Caco-2 (cell line): ENCODE measurements around the gene NUP62. TPM values are rescaled to one million over a fixed set of nuclear protein-coding genes. Genes with fewer than 3 reads are reported as not detected.

Experiments
- BruUV-seq: library from RNA; stranded (reverse); fragments of 400-500 nt; replicated peaks from 2 replicates; lab custom pipeline; 2021; lab: Mats Ljungman, UMichigan
- CTCF ChIA-PET: fragments of 300-600 bp; sonication (Branson Sonifier 250); formaldehyde crosslinking; loops from one replicate; lab custom pipeline; 2022; ENCODE audit warnings: antibody characterized with exemption; lab: Charles Lee
- POLR2A ChIA-PET: fragments of 300-600 bp; sonication (Branson Sonifier 250); formaldehyde crosslinking; loops from one replicate; lab custom pipeline; 2022; ENCODE audit warnings: antibody characterized with exemption; lab: Charles Lee
- DNase-seq, 2 experiments: peaks; one replicate each; pipeline versions ENCODE4 v3.0.0 to v3.0.0-alpha.2; 2020 to 2022
- H3K27me3 ChIP-seq: replicated peaks from 2 replicates; pipeline ENCODE4 v1.6.0; 2011; ENCODE audit warnings: low read length; ENCODE audit not compliant: control insufficient read depth, insufficient read depth
- H3K36me3 ChIP-seq: 2 replicates; pipeline ENCODE4 v1.5.1; 2011; ENCODE audit warnings: low read length; ENCODE audit not compliant: control insufficient read depth, insufficient read depth
- H3K4me1 ChIP-seq: fragments of 250-450 bp; sonication (Bioruptor Pico); 2 replicates; pipeline ENCODE4 v1.5.1; 2020; ENCODE audit warnings: mild to moderate bottlenecking
- H3K4me3 ChIP-seq: 2 replicates; pipeline ENCODE4 v1.5.1; 2011; ENCODE audit warnings: low read depth, mild to moderate bottlenecking, control low read depth, low read length
- H3K9me3 ChIP-seq: fragments of 250-450 bp; sonication (Bioruptor Pico); 2 replicates; pipeline ENCODE4 v1.5.1; 2020; ENCODE audit warnings: mild to moderate bottlenecking, moderate library complexity
- H3K27ac Mint-ChIP-seq: one replicate; pipeline ENCODE4 v1.8.0; 2022; ENCODE audit warnings: mixed read lengths; ENCODE audit not compliant: unreplicated experiment
- H3K27me3 Mint-ChIP-seq: one replicate; pipeline ENCODE4 v1.8.0; 2022; ENCODE audit warnings: mixed read lengths; ENCODE audit not compliant: insufficient read depth, unreplicated experiment
- H3K36me3 Mint-ChIP-seq: one replicate; pipeline ENCODE4 v1.8.0; 2022; ENCODE audit warnings: mild to moderate bottlenecking, mixed read lengths; ENCODE audit not compliant: insufficient read depth, unreplicated experiment
- H3K4me1 Mint-ChIP-seq: one replicate; pipeline ENCODE4 v1.8.0; 2022; ENCODE audit warnings: low read depth, mixed read lengths; ENCODE audit not compliant: unreplicated experiment
- H3K4me3 Mint-ChIP-seq: one replicate; pipeline ENCODE4 v1.8.0; 2022; ENCODE audit warnings: mild to moderate bottlenecking, moderate library complexity, mixed read lengths; ENCODE audit not compliant: unreplicated experiment
- H3K9me3 Mint-ChIP-seq: one replicate; pipeline ENCODE4 v1.8.0; 2022; ENCODE audit warnings: mixed read lengths; ENCODE audit not compliant: unreplicated experiment
- intact Hi-C: fragments of 100-400 bp; cut with micrococcal nuclease; formaldehyde crosslinking; loops from one replicate; pipeline ENCODE4 v1.10.0; 2022; ENCODE audit not compliant: unreplicated experiment
- total RNA-seq: library from RNA; stranded (reverse); gene quantifications from 2 replicates; pipeline ENCODE4 v1.2.3, GENCODE V29; 2022
- TF ChIP-seq, protein P1 (sequence below), 2 experiments: fragments of 200-600 bp in 1 of 2; IDR thresholded peaks; 1 replicate in 1 of 2; 2 replicates in 1 of 2; pipeline versions ENCODE4 v1.5.1 to v1.8.0; 2011 to 2022; ENCODE audit warnings: antibody characterized with exemption in 1 of 2, control low read depth in 1 of 2, inconsistent platforms in 1 of 2, low read depth in 1 of 2, low read length in 1 of 2, mild to moderate bottlenecking in 1 of 2, moderate library complexity in 1 of 2; ENCODE audit not compliant: insufficient read depth in 1 of 2, severe bottlenecking in 1 of 2, unreplicated experiment in 1 of 2

Gene NUP62
- total RNA-seq, 1 experiment from 2014 or later = 116 TPM

- no peak overlapping the region for H3K4me3 ChIP-seq
- H3K27me3 Mint-ChIP-seq = no peaks in the 10 kb centered on the region
- H3K27ac Mint-ChIP-seq = no peak overlapping the region
- 0 out of 2 replicates have a peak, but pooled peaks cover 4% of the 10 kb centered on the region for H3K4me1 ChIP-seq
- no peak for DNase-seq
- CTCF ChIA-PET = no interaction called here
- POLR2A ChIA-PET = no interaction called here
- intact Hi-C loops = no loop called here
- no peak overlapping the region for H3K4me3 Mint-ChIP-seq
- H3K27me3 ChIP-seq = no peaks in the 10 kb centered on the region
- H3K36me3 ChIP-seq = no peaks in the 10 kb centered on the region
- H3K9me3 ChIP-seq = no peaks in the 10 kb centered on the region
- TF ChIP-seq, protein P1, sequence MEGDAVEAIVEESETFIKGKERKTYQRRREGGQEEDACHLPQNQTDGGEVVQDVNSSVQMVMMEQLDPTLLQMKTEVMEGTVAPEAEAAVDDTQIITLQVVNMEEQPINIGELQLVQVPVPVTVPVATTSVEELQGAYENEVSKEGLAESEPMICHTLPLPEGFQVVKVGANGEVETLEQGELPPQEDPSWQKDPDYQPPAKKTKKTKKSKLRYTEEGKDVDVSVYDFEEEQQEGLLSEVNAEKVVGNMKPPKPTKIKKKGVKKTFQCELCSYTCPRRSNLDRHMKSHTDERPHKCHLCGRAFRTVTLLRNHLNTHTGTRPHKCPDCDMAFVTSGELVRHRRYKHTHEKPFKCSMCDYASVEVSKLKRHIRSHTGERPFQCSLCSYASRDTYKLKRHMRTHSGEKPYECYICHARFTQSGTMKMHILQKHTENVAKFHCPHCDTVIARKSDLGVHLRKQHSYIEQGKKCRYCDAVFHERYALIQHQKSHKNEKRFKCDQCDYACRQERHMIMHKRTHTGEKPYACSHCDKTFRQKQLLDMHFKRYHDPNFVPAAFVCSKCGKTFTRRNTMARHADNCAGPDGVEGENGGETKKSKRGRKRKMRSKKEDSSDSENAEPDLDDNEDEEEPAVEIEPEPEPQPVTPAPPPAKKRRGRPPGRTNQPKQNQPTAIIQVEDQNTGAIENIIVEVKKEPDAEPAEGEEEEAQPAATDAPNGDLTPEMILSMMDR (IDR thresholded peaks at IDR 0.05; ENCODE audit: insufficient read depth in 1 of 2, low read depth in 1 of 2, low read length in 1 of 2, severe bottlenecking in 1 of 2, unreplicated experiment in 1 of 2) = no peak
- BruUV-seq = no TSS peak
- H3K4me1 Mint-ChIP-seq = no peaks in the 10 kb centered on the region
- no peaks in the 10 kb centered on the region for H3K9me3 Mint-ChIP-seq
- no peaks in the 10 kb centered on the region for H3K36me3 Mint-ChIP-seq
These were observed 25.0 kb upstream of the NUP62 start for GRCh38 chr19:49954092-49954829.

GRCh38 chr19:49953416-49953815, 24.1 kb upstream of the NUP62 start:
- no peaks in the 10 kb centered on the region for H3K9me3 ChIP-seq
- Mint-ChIP-seq H3K4me3 (no peak overlapping the region), H3K27ac (no peak overlapping the region), H3K36me3 (no peaks in the 10 kb centered on the region), H3K9me3 (no peaks in the 10 kb centered on the region), H3K4me1 (no peaks in the 10 kb centered on the region), H3K27me3 (no peaks in the 10 kb centered on the region)
- no TSS peak for BruUV-seq
- POLR2A ChIA-PET = interaction anchor here (0.5 kb wide), 1 partner anchor 329 kb away, joined by 5 read pairs; no protein-coding TSS in a partner anchor
- no peaks in the 10 kb centered on the region for H3K27me3 ChIP-seq
- no peak for DNase-seq
- H3K36me3 ChIP-seq = no peaks in the 10 kb centered on the region
- CTCF ChIA-PET = interaction anchor here (0.6 kb wide), 1 partner anchor 1308 kb away, joined by 4 read pairs; no protein-coding TSS in a partner anchor
- TF ChIP-seq, protein P1 (IDR thresholded peaks at IDR 0.05; ENCODE audit: insufficient read depth in 1 of 2, low read depth in 1 of 2, low read length in 1 of 2, severe bottlenecking in 1 of 2, unreplicated experiment in 1 of 2) = no peak
- 0 out of 2 replicates have a peak, but pooled peaks cover 4% of the 10 kb centered on the region for H3K4me1 ChIP-seq
- H3K4me3 ChIP-seq = no peak overlapping the region
- intact Hi-C loops = no loop called here

DNA sequence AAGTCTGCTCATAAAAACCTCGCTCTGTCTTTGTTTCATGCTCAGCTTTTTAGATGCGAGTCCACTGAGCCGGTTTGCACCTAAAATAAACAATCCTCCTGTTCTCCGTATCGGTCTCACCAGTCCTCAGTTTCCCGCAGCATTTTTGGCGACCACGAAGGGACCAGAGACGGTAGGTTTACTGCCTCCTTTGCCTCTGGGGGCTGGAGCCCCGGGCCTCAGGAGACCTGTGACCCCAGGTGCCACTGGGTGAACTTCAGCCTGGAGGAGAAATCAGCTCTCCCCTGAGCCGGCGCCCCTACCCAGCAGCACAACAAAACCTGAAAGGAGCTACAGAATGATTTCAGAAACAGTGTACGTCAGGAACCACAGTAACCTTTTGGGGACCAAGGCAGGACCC, 23.6 kb upstream of the NUP62 start:
- Histone ChIP-seq H3K36me3 (no peaks in the 10 kb centered on the region), H3K4me1 (0 out of 2 replicates have a peak, but pooled peaks cover 4% of the 10 kb centered on the region), H3K27me3 (no peaks in the 10 kb centered on the region), H3K4me3 (no peak overlapping the region), H3K9me3 (no peaks in the 10 kb centered on the region)
- Mint-ChIP-seq H3K9me3 (no peaks in the 10 kb centered on the region), H3K27me3 (no peaks in the 10 kb centered on the region), H3K4me3 (no peak overlapping the region), H3K27ac (no peak overlapping the region), H3K36me3 (no peaks in the 10 kb centered on the region), H3K4me1 (no peaks in the 10 kb centered on the region)
- intact Hi-C loops = no loop called here
- no peak for DNase-seq
- TF ChIP-seq, protein P1 (IDR thresholded peaks at IDR 0.05; ENCODE audit: insufficient read depth in 1 of 2, low read depth in 1 of 2, low read length in 1 of 2, severe bottlenecking in 1 of 2, unreplicated experiment in 1 of 2) = no peak
- CTCF ChIA-PET = interaction anchor here (0.6 kb wide), 1 partner anchor 1307 kb away, joined by 4 read pairs; no protein-coding TSS in a partner anchor
- POLR2A ChIA-PET = interaction anchor here (0.5 to 0.6 kb wide), 2 partner anchors 23 to 330 kb away, joined by 4 to 5 read pairs; no protein-coding TSS in a partner anchor
- BruUV-seq = no TSS peak
